Activated CD4-positive, CD25-positive, alpha-beta regulatory T cell treated with anti-CD3 and anti-CD28 coated beads, Interleukin-2, amount 50 U/mL, for 24 hours (primary cell): ENCODE results near the gene SMG7.
A peak's percentile ranks its signal among the peaks of the same experiment; 100 is the strongest.
"Not testable (repeated sequence)": the region's sequence is repeated elsewhere in the genome, so short reads cannot be mapped to it uniquely, and the experiment has no call there.

ENCODE experiments used
- ATAC-seq, 2 donors: fragments of 150-1000 bp; cut with Tn5 transposase; one replicate each; pipeline ENCODE4 v1.10.0; 2021; ENCODE audit warnings: mild to moderate bottlenecking in 1 of 2, moderate library complexity in 1 of 2

The SMG7 gene, protein sequence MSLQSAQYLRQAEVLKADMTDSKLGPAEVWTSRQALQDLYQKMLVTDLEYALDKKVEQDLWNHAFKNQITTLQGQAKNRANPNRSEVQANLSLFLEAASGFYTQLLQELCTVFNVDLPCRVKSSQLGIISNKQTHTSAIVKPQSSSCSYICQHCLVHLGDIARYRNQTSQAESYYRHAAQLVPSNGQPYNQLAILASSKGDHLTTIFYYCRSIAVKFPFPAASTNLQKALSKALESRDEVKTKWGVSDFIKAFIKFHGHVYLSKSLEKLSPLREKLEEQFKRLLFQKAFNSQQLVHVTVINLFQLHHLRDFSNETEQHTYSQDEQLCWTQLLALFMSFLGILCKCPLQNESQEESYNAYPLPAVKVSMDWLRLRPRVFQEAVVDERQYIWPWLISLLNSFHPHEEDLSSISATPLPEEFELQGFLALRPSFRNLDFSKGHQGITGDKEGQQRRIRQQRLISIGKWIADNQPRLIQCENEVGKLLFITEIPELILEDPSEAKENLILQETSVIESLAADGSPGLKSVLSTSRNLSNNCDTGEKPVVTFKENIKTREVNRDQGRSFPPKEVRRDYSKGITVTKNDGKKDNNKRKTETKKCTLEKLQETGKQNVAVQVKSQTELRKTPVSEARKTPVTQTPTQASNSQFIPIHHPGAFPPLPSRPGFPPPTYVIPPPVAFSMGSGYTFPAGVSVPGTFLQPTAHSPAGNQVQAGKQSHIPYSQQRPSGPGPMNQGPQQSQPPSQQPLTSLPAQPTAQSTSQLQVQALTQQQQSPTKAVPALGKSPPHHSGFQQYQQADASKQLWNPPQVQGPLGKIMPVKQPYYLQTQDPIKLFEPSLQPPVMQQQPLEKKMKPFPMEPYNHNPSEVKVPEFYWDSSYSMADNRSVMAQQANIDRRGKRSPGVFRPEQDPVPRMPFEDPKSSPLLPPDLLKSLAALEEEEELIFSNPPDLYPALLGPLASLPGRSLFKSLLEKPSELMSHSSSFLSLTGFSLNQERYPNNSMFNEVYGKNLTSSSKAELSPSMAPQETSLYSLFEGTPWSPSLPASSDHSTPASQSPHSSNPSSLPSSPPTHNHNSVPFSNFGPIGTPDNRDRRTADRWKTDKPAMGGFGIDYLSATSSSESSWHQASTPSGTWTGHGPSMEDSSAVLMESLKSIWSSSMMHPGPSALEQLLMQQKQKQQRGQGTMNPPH

DNA sequence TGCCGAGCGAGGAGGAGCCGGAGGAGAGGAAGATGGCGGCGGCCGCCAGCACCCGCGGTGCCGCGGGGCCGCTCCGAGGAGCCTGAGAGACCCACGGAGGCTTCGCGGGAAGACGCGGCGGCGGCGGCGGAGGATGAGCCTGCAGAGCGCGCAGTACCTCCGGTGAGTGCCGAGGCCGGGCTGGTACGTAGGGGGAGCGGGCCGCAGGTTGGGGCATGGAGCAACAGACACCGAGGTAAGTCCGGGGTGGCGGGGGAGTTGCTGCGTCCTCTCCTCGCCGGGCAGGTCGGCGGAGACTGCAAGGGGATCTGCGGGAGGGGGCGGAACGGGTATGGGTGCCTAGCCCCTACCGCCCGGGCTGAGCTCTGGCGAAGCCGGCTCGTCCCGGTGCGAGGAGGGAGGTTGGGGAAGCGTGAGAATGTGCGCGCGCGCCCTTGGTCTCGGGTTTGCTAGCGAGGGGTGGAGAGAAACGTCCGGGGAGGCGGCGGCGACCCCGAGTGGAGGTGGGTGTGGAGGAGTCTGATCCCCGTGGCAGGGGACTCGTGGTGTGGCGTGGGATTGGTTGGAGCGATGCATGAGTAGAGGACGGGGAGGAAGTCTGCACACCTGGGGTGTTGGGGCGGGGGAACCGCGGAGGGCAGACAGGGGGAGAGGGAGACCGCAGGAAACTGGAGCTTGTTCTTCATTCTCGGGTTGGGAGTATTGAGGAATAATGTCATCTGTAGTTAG is at the start of gene SMG7:
Gene SMG7, plus strand, starts transcription at position 12 of the 729 bp plus-strand sequence. Its CDS starts 122 bp downstream, at position 134.
- ATAC-seq, result peak in 1 of 2 donors; percentile 1

GRCh38 chr1:183423541-183423940 is 48.8 kb upstream of the SMG7 start:
- ATAC-seq, result no peak

GRCh38 chr1:183424691-183425090 is 47.6 kb upstream of the SMG7 start:
- ATAC-seq, result no peak

DNA sequence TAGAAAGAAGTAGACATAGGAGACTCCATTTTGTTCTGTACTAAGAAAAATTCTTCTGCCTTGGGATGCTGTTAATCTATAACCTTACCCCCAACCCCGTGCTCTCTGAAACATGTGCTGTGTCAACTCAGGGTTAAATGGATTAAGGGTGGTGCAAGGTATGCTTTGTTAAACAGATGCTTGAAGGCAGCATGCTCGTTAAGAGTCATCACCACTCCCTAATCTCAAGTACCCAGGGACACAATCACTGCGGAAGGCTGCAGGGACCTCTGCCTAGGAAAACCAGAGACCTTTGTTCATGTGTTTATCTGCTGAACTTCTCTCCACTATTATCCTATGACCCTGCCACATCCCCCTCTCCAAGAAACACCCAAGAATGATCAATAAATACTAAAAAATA is 44.7 kb upstream of the SMG7 start:
- ATAC-seq, result not testable (repeated sequence)

GRCh38 chr1:183431840-183432547 is 40.3 kb upstream of the SMG7 start:
- no peak for ATAC-seq

DNA sequence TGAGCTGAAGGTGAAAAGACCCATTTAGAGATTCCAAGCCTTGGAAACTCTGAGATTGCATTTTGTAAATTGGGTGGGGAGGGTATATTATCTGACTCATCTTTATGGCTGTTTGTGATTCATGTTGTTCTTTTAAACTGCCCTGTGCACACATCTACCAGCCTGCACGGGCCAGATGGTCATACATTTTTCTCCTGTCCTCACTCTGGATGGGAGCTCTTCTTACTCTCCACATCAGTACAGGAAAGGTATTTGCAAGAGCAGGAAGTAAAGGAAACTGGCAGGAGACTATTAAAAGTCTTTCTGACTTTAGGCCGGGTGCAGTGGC is 39.8 kb upstream of the SMG7 start:
- no peak for ATAC-seq

- ATAC-seq, result no peak
These were observed 38.6 kb upstream of the SMG7 start for GRCh38 chr1:183433703-183434102.

DNA sequence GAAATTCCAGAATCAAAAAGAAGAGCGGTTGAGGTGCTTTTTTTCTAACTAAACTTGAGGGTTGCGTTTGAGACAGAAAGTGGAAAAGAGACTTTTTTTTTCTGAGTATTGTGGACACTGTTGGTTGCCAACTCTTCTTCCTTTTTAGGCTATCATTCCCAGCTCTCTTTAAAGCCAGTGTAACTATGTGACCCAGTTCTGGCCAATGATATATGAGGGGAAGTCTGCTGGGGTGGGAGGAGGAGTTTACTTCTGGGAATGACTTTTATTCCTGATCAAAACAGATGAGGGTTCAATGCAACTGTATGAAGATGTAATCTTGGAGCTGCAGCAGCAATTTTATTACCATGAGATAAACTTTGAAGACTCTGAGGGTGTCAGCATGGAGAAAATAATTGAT is 36.8 kb upstream of the SMG7 start:
- no peak for ATAC-seq

DNA sequence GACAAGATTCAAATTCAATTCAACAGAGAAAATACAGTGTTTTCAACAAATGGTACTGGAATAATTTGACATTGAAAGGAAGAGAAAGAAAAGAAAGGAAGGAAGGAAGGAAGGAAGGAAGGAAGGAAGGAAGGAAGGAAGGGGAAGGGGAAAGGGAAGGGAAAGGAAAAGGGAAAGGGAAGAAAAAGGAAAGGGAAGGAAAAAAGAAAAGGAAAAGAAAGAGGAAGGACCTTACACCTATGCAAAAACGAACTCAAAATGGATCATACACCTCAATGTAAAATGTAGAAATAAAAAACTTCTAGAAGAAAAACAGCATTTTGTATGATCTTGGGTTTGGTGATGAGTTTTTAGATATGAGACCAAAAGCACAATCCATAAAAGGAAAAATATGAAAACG is 34.2 kb upstream of the SMG7 start:
- ATAC-seq, result no peak

DNA sequence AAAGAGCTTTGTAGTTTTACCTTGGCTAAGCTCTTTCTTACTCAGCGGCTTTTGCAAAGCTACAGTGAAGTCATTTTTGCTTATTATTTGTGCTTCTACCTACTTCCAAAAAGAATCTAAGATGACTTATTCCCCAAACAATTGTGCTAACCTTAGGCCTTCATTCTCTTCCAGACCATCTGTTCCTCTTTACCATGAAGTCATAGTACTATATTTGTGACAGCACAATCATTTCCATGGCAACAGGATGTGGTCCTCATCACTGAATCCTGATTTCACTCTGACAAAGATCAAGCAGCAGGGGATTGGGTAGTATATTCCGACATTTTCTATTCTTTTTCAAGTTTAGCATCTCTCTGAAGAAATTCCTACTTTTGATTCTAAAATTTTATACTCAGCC is 29.3 kb upstream of the SMG7 start:
- no peak for ATAC-seq

DNA sequence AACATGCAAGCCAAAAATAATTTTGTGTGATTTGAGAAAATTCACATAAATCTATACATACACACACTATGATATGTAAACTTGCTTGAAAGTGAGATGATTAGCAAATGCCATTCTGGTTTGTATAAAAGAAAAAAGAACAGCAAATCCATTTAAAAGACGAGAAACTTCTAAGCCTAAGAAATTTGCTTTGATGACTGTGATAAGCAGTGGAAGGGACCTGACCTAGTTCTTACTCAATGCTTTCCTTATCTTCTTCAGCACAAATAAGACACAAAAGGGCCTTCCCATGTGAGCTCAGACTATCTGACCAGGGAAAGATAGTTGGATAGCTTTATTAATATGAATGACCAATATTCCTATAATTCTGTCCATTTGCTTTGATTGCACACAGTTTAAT is 28.8 kb upstream of the SMG7 start:
- ATAC-seq, result no peak

DNA sequence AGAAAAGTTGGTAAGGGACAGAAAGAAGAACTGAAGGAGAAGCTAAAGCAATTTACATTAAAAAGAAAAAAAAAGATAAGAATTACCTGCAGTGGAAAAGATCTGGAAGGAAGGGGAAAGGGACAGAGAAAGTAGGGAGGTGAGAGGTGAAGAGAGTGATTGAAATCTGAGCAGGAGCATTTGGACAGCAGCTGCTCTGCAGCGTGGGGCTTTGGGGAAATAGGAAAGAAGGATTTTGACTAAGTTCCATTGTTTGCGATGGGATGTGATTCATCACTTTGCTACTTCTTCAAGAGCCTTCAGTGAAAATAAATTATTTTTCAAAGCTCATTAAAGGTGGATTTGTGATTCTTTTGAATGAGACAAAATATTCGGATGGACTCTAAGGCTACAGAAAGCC is 28.1 kb upstream of the SMG7 start:
- ATAC-seq, result no peak

GRCh38 chr1:183449223-183449770 is 23.0 kb upstream of the SMG7 start:
- ATAC-seq, result no peak

DNA sequence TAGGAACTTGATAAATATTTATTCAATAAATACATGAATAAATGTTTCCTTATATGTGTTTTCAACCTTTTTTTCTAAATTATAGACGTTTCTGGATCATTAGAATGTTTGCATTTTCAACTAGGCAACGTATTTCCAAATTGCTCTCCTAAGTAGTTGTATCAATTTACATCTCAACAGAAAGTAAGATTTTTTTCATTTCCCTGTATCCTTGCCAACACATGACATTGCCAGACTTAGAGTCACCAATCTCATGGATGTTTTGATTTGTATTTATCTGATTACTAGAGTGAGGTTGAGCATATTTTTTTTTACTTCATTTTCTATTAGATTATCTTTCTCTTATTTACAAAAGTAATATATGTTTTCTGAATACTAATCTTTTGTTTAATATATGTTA is 22.2 kb upstream of the SMG7 start:
- ATAC-seq, result no peak

DNA sequence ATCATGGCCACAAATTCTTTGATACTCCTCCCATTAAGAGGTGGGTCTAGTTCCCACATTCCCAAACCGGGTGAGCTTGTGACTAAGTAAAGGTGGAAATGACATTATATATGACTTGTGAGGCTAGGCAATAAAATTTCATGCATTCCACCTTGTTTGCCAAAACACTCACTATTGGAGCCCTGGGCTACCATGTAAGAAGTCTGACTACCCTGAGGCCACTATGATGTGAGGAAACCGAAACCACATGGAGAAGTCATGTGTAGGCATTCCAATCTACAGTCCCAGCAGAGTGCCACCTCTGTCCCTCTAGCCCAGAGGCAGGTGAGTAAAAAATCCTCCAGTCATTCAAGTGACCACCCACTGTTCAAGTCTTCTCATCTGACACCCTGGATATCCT is 17.9 kb upstream of the SMG7 start:
- no peak for ATAC-seq

GRCh38 chr1:183456826-183457225 is 15.5 kb upstream of the SMG7 start:
- ATAC-seq, result no peak

- no peak for ATAC-seq
These were observed 14.8 kb upstream of the SMG7 start for GRCh38 chr1:183457449-183457848.

GRCh38 chr1:183460596-183460995 is 11.7 kb upstream of the SMG7 start:
- ATAC-seq, result no peak

DNA sequence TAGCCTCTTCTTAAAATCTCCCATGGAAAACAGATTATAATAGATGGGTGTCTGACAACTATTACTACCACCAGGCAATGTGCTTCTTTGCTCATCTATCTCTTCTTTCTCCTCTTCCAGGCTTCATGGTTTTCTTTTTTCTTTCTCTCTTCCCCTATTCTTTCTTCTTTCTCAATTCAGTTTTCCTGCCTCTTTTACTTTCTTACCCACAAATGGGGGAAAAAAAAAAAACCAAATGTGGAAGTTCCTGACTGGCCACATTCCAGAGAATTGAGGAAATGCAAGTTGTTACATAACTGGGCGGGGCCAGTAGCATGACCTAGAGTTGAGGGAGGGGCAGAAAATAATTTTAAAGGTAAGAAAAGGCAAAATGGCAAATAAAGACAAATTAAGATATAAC is 10.9 kb upstream of the SMG7 start:
- ATAC-seq, result no peak

DNA sequence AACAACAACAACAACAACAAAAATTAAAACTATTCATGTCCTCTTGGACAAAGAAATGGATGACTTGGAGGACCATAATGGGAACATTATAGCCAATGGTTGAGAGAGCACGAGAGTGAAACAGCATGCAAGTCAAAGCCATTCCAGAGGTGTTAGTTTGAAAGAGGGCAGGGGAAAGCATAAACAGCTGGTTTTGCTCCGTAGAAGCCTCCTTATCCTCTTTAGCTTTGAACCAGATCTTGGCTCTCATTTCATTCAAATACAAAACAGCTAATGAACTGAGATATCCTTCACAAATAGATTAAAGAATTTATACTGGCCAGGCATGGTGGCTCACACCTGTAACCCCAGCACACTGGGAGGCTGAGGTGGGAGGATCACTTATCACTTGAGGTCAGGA is 8.7 kb upstream of the SMG7 start:
- no peak for ATAC-seq

GRCh38 chr1:183466781-183467180 is 5.5 kb upstream of the SMG7 start:
- no peak for ATAC-seq

DNA sequence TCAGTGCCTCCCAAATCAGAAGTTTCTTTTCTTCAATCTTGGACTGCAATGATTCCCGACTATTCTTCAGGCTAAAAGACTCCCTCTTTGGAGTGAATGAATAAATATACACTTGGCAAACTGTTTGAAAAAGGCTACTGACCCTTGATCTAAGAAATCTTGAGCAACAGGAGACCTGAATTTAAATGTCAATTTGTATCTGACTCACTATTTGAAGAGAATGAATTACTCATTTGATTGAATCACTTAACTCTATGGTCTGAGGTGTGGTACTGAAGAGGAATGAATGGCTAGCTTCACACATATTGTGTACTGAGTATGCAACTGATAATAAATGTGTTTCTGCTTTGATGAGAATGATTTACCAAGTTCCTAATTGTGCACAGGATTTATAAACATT is 4.6 kb upstream of the SMG7 start:
- ATAC-seq, result no peak
